Endothelial cell of umbilical vein (primary cell): ENCODE data around the gene IKZF3. TPM values are rescaled to one million over a fixed set of nuclear protein-coding genes. Genes with fewer than 3 reads are reported as not detected.

Experiments used
- BruUV-seq: library from RNA; stranded (reverse); fragments of 400-500 nt; replicated peaks from 2 replicates; lab custom pipeline; 2021; lab: Mats Ljungman, UMichigan
- CTCF ChIA-PET: fragments of 300-600, 350-600 bp; sonication (Branson Sonifier 250); formaldehyde crosslinking; loops from one replicate; lab custom pipeline; 2021; ENCODE audit warnings: antibody characterized with exemption, inconsistent platforms; lab: Charles Lee
- POLR2A ChIA-PET: fragments of 300-600, 350-600 bp; sonication (Branson Sonifier 250); formaldehyde crosslinking; loops from one replicate; lab custom pipeline; 2021; ENCODE audit warnings: antibody characterized with exemption, inconsistent platforms; lab: Charles Lee
- DNase-seq: peaks from one replicate; pipeline ENCODE4 v3.0.0-alpha.2; 2011; ENCODE audit warnings: low read depth, low spot score
- FAIRE-seq: peaks from 2 replicates; lab custom pipeline; 2011; peaks lifted over from hg19 to GRCh38; lab: Jason Lieb, UNC
- H2AFZ ChIP-seq: 2 replicates; pipeline ENCODE4 v1.6.0; 2012; ENCODE audit warnings: low read depth, low read length, control low read depth, inconsistent platforms
- H3K27ac ChIP-seq: 2 replicates; pipeline ENCODE4 v1.5.1; 2011; ENCODE audit warnings: low read depth, mild to moderate bottlenecking, control low read depth, low read length, moderate library complexity; ENCODE audit not compliant: insufficient read depth
- H3K27me3 ChIP-seq, 2 experiments: 2 replicates each; pipeline versions ENCODE4 v1.6.0 to v1.6.1; 2011; ENCODE audit warnings: low read length in 2 of 2, mixed read lengths in 1 of 2; ENCODE audit not compliant: control insufficient read depth in 2 of 2, insufficient read depth in 2 of 2
- H3K36me3 ChIP-seq, 2 experiments: 2 replicates in 1 of 2; 3 replicates in 1 of 2; pipeline ENCODE4 v1.5.1; 2011; ENCODE audit warnings: low read length in 2 of 2, mild to moderate bottlenecking in 1 of 2, moderate library complexity in 1 of 2; ENCODE audit not compliant: control insufficient read depth in 2 of 2, insufficient read depth in 2 of 2; ENCODE audit errors: extremely low read depth in 1 of 2
- H3K4me1 ChIP-seq: 3 replicates; pipeline ENCODE4 v1.5.1; 2011; ENCODE audit warnings: mild to moderate bottlenecking, low read length; ENCODE audit not compliant: control insufficient read depth, insufficient read depth; ENCODE audit errors: extremely low read depth
- H3K4me2 ChIP-seq: 2 replicates; pipeline ENCODE4 v1.6.1; 2011; ENCODE audit warnings: low read length, control low read depth, mixed read lengths; ENCODE audit not compliant: insufficient read depth
- H3K4me3 ChIP-seq, 3 experiments: fragments of 200-600 bp in 1 of 3; sonication (generic), shearing (Covaris generic) in 1 of 3; replicated peaks in 1 of 3; 2 replicates each; pipeline ENCODE4 v1.5.1; 2011 to 2016; ENCODE audit warnings: control low read depth in 3 of 3, low read length in 3 of 3, mild to moderate bottlenecking in 2 of 3, inconsistent platforms in 1 of 3, low read depth in 1 of 3, moderate library complexity in 1 of 3; ENCODE audit not compliant: insufficient read depth in 1 of 3
- H3K79me2 ChIP-seq: 2 replicates; pipeline ENCODE4 v1.6.0; 2012; ENCODE audit warnings: low read length, inconsistent platforms; ENCODE audit not compliant: control insufficient read depth, insufficient read depth
- H3K9ac ChIP-seq: replicated peaks from 2 replicates; pipeline ENCODE3; 2011; ENCODE audit warnings: low read length, control low read depth; ENCODE audit not compliant: insufficient read depth; ENCODE audit errors: extremely low read depth
- H3K9me1 ChIP-seq: replicated peaks from 3 replicates; pipeline ENCODE4 v1.6.0; 2011; ENCODE audit warnings: mild to moderate bottlenecking, low read length; ENCODE audit not compliant: control insufficient read depth, insufficient read depth; ENCODE audit errors: extremely low read depth
- H3K9me3 ChIP-seq: replicated peaks from 2 replicates; pipeline ENCODE4 v1.5.1; 2012; ENCODE audit warnings: low read length, inconsistent platforms; ENCODE audit not compliant: control insufficient read depth, insufficient read depth
- H4K20me1 ChIP-seq: replicated peaks from 2 replicates; pipeline ENCODE3; 2011; ENCODE audit warnings: mild to moderate bottlenecking, low read length; ENCODE audit not compliant: control insufficient read depth, insufficient read depth; ENCODE audit errors: extremely low read depth
- EZH2 ChIP-seq: IDR thresholded peaks from 2 replicates; pipeline ENCODE4 v1.6.1; 2012; ENCODE audit warnings: borderline replicate concordance, low read depth, mild to moderate bottlenecking, moderate library complexity, low read length, inconsistent platforms; ENCODE audit not compliant: severe bottlenecking
- FOS ChIP-seq: IDR thresholded peaks from 2 replicates; pipeline ENCODE4 v1.6.1; 2011; ENCODE audit warnings: mild to moderate bottlenecking, low read length, moderate library complexity, borderline replicate concordance; ENCODE audit not compliant: insufficient read depth
- GATA2 ChIP-seq: IDR thresholded peaks from 2 replicates; pipeline ENCODE4 v1.7.0; 2011; ENCODE audit warnings: low read depth, mild to moderate bottlenecking, moderate library complexity, mixed read lengths, low read length; ENCODE audit not compliant: insufficient read length, insufficient read depth
- JUN ChIP-seq: IDR thresholded peaks from 2 replicates; pipeline ENCODE4 v1.6.1; 2011; ENCODE audit warnings: borderline replicate concordance, low read depth; ENCODE audit not compliant: insufficient read length, insufficient read depth
- MYC ChIP-seq: IDR thresholded peaks from one replicate; pipeline ENCODE4 v1.6.1; 2011; ENCODE audit warnings: mild to moderate bottlenecking, low read depth, low read length
- POLR2A ChIP-seq: IDR thresholded peaks from 2 replicates; pipeline ENCODE4 v1.6.1; 2012; ENCODE audit warnings: low read depth, mild to moderate bottlenecking, control low read depth, low read length
- POLR2AphosphoS5 ChIP-seq: IDR thresholded peaks from 2 replicates; pipeline ENCODE4 v1.6.1; 2012; ENCODE audit warnings: low read depth, mild to moderate bottlenecking, control low read depth, low read length, moderate library complexity; ENCODE audit not compliant: insufficient read depth
- dilution Hi-C: fragments of 300-500 bp; cut with MboI; formaldehyde crosslinking; loops from one replicate; pipeline ENCODE4 v1.15.0; 2019; ENCODE audit warnings: low sequenced_read_pairs; ENCODE audit not compliant: extremely low pct_ligation_motif_present
- intact Hi-C: fragments of 100-400 bp; cut with micrococcal nuclease; formaldehyde crosslinking; loops from one replicate; pipeline ENCODE4 v1.10.0; 2022
- polyA plus RNA-seq, 4 experiments: library from polyadenylated mRNA; depleted of rRNA in 3 of 4; stranded (reverse) in 3 of 4; unstranded in 1 of 4; fragments of >200 nt; gene quantifications; 2 replicates each; pipeline versions ENCODE4 v1.2.1 to v1.2.3, GENCODE V29; 2011 to 2012; ENCODE audit warnings: missing spikeins in 1 of 4
- total RNA-seq: library from RNA; stranded (reverse); gene quantifications from 2 replicates; pipeline ENCODE4 v1.2.3, GENCODE V29; 2021
- TF ChIP-seq, protein P1 (sequence below): IDR thresholded peaks from 2 replicates; pipeline ENCODE4 v1.6.1; 2011; ENCODE audit not compliant: insufficient read depth, insufficient read length
- TF ChIP-seq, protein P2 (sequence below), 2 donors: IDR thresholded peaks; 1 replicate in 1 of 2; 2 replicates in 1 of 2; pipeline ENCODE4 v1.5.1; 2011; ENCODE audit warnings: low read length in 2 of 2, mild to moderate bottlenecking in 2 of 2, moderate library complexity in 2 of 2, control low read depth in 1 of 2, inconsistent platforms in 1 of 2, low read depth in 1 of 2; ENCODE audit not compliant: insufficient read depth in 1 of 2; ENCODE audit errors: extremely low read depth in 1 of 2

IKZF3 gene
- total and polyA plus RNA-seq, 2 donors (not counting 3 experiments of a cell fraction or from before 2014, with no cell fraction given) = not detected

DNA sequence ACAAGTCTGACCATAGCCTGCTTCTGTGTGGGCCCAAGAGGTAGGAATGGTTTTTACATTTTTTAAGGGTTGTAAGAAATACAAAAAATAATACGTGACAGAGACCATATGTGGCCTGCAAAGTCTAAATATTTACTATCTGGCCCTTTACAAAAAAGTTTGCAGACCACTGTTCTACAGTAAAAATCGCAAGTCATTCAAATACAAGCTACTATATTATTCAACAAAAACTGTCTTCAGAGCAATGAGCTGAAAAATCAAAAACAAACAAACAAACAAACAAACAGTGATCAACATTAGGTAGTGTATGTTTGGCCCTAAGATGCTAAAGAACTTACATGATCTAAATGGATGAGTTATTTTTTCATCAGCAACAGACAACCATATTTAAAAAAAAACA, 32.5 kb downstream of the IKZF3 start:
- TF ChIP-seq MYC (no peak), GATA2 (no peak), FOS (no peak), EZH2 (no peak), JUN (no peak)
- TF ChIP-seq, protein P1, sequence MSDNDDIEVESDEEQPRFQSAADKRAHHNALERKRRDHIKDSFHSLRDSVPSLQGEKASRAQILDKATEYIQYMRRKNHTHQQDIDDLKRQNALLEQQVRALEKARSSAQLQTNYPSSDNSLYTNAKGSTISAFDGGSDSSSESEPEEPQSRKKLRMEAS = no peak
- POLR2A ChIA-PET = no interaction called here
- FAIRE-seq (no peak), DNase-seq (no peak)
- Histone ChIP-seq H3K27ac (no peak overlapping the region), H4K20me1 (no peaks in the 10 kb centered on the region), H3K9ac (no peak overlapping the region), H2AFZ (no peak overlapping the region), H3K79me2 (no peaks in the 10 kb centered on the region), H3K4me3 (no peak overlapping the region), H3K9me3 (no peaks in the 10 kb centered on the region), H3K4me2 (no peak overlapping the region), H3K9me1 (no peaks in the 10 kb centered on the region), H3K27me3 (peaks cover 7 to 8% of the 10 kb centered on the region in 2 experiments), H3K36me3 (no peaks in the 10 kb centered on the region), H3K4me1 (no peaks in the 10 kb centered on the region)
- CTCF ChIA-PET = no interaction called here
- intact Hi-C loops (no loop called here), dilution Hi-C loops (no loop called here)
- BruUV-seq = no TSS peak

DNA sequence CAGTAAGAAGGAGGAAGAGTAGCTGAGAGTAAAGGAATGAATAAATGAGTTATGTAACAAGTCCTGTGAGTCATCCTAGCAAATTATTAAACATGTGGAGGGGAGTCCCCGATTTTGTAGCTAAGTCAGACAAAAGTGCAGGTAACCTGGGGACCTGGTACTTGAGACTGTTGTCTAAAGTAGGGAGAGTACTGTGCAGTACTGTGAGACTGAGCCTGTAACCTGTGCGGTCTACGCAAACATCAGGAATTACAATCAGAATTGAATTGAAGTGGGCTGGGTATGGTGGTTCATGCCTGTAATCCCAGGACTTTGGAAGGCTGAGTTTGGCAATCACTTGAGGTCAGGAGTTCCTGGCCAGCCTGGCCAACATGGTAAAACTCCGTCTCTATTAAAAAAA, 35.7 kb downstream of the IKZF3 start:
- intact Hi-C loops (no loop called here), dilution Hi-C loops (no loop called here)
- Histone ChIP-seq H3K9me1 (no peaks in the 10 kb centered on the region), H3K4me1 (no peaks in the 10 kb centered on the region), H3K27me3 (peaks cover 3 to 5% of the 10 kb centered on the region in 2 experiments), H3K27ac (no peak overlapping the region), H3K4me2 (no peak overlapping the region), H3K4me3 (no peak overlapping the region), H4K20me1 (no peaks in the 10 kb centered on the region), H2AFZ (no peak overlapping the region), H3K36me3 (no peaks in the 10 kb centered on the region), H3K79me2 (no peaks in the 10 kb centered on the region), H3K9me3 (peaks cover 2% of the 10 kb centered on the region), H3K9ac (no peak overlapping the region)
- POLR2A ChIA-PET = no interaction called here
- no peak for TF ChIP-seq FOS
- TF ChIP-seq POLR2A = no peak
- no peak for TF ChIP-seq JUN
- TF ChIP-seq, protein P2, sequence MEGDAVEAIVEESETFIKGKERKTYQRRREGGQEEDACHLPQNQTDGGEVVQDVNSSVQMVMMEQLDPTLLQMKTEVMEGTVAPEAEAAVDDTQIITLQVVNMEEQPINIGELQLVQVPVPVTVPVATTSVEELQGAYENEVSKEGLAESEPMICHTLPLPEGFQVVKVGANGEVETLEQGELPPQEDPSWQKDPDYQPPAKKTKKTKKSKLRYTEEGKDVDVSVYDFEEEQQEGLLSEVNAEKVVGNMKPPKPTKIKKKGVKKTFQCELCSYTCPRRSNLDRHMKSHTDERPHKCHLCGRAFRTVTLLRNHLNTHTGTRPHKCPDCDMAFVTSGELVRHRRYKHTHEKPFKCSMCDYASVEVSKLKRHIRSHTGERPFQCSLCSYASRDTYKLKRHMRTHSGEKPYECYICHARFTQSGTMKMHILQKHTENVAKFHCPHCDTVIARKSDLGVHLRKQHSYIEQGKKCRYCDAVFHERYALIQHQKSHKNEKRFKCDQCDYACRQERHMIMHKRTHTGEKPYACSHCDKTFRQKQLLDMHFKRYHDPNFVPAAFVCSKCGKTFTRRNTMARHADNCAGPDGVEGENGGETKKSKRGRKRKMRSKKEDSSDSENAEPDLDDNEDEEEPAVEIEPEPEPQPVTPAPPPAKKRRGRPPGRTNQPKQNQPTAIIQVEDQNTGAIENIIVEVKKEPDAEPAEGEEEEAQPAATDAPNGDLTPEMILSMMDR (IDR thresholded peaks at IDR 0.05; ENCODE audit: extremely low read depth in 1 of 2, insufficient read depth in 1 of 2, low read depth in 1 of 2, low read length in 2 of 2) = no peak
- TF ChIP-seq GATA2 = no peak
- no peak for TF ChIP-seq MYC
- no peak for TF ChIP-seq POLR2AphosphoS5
- TF ChIP-seq, protein P1 = no peak
- TF ChIP-seq EZH2 = no peak
- DNase-seq (no peak), FAIRE-seq (no peak)
- no TSS peak for BruUV-seq
- CTCF ChIA-PET = no interaction called here
